Hepatocyte (in vitro differentiated cells): ENCODE results near the gene MYL4.

Experiments used
- CTCF ChIP-seq: fragments of 200-600 bp; sonication (generic); IDR thresholded peaks from 2 replicates; pipeline ENCODE4 v1.5.1; 2016; ENCODE audit warnings: antibody characterized with exemption, mild to moderate bottlenecking; ENCODE audit not compliant: poor library complexity
- EZH2 ChIP-seq: fragments of 200-600 bp; sonication (generic); IDR thresholded peaks from 2 replicates; pipeline ENCODE4 v1.6.1; 2016; ENCODE audit warnings: antibody characterized with exemption, mild to moderate bottlenecking, borderline replicate concordance
- EZH2phosphoT487 ChIP-seq: fragments of 200-600 bp; sonication (generic); IDR thresholded peaks from one replicate; pipeline ENCODE4 v1.6.1; 2018; ENCODE audit warnings: antibody characterized with exemption, mild to moderate bottlenecking, low read depth, moderate library complexity; ENCODE audit not compliant: unreplicated experiment, severe bottlenecking

GRCh38 chr17:47239967-47240651 is 31.0 kb downstream of the MYL4 start:
- no peak for TF ChIP-seq CTCF
- TF ChIP-seq EZH2phosphoT487, result no peak
- no peak for TF ChIP-seq EZH2
